Posterior vena cava (tissue), 2 donors: ENCODE results near the gene TUBG1. TPM values are rescaled to one million over a fixed set of nuclear protein-coding genes. Genes with fewer than 3 reads are reported as not detected.
"Not testable (repeated sequence)": the region's sequence is repeated elsewhere in the genome, so short reads cannot be mapped to it uniquely, and the experiment has no call there.

ENCODE experiments used
- DNase-seq: peaks from one replicate; pipeline ENCODE4 v3.0.0-alpha.2; 2020; ENCODE audit warnings: low spot score
- intact Hi-C, 2 donors: fragments of 100-400 bp; cut with DNase I; formaldehyde crosslinking; loops; one replicate each; pipeline versions ENCODE4 v1.14.1 to v1.14.2; 2022 to 2023
- total RNA-seq, 2 donors: library from RNA; stranded (reverse); fragmentation: NEBNext Ultra II Directional; extraction: Animal tissue kit (Norgen Biotek cat#: 25700); gene quantifications; one replicate each; pipeline ENCODE4 v1.2.1, GENCODE V29; 2021
- donor health status: DM: yes; HTN: yes; CAD: no.
- donor health status: DM: yes; HTN: yes; CAD: no.

TUBG1 gene
- total RNA-seq, 2 donors from 2014 or later = 32.9 to 39.9 TPM

GRCh38 chr17:42657824-42658588 is 48.5 kb downstream of the TUBG1 start:
- no peak for DNase-seq
- intact Hi-C loops = no loop called here

DNA sequence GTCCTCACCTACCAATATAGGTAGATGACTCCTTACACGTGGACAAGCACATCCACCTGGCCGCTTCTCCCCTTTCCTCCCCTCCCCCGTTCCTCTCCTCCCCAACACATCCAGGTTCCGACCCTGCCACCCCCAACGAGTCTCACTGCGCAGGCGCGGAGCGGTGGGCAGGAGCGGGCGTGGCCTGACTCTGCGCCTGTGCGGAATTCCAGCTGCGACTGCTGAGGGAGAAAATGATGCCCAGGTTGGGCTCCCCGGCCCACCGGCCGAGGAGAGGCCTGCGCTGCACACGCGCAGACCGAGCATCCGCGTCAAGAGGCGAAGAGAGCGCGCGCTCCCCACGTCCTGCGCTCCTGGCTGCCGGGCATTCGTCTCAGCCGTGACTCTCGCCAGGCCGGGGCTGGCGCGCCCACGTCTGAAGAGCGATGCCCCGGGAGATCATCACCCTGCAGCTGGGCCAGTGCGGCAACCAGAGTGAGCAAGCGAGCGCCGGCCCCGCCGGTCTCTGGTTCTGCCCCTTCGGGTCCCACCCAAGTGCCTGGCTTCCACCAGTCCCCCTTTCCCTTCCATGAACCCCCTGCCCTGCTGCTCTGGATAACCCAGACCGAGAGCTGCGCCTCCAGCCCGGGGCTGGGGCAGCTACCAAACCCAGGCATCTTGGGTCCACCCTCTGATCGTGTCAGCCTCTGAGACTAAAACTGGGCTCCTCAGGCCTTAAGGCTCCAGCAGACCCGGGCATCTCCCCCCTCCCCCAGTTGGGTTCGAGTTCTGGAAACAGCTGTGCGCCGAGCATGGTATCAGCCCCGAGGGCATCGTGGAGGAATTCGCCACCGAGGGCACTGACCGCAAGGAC is 49.8 kb downstream of the TUBG1 start, which contains the start of gene TUBG2:
TSS of gene TUBG2 (plus strand) at position 206 of the 853 bp plus-strand sequence. CDS start at position 426, 220 bp downstream.
- intact Hi-C loops = no loop called here
- DNase-seq = peak; percentile 95

GRCh38 chr17:42659932-42660274 is 50.4 kb downstream of the TUBG1 start:
- intact Hi-C loops = loop anchor here in 1 of 2 donors (5.0 kb wide), 1 partner anchor 48 kb away; no protein-coding TSS in a partner anchor

DNA sequence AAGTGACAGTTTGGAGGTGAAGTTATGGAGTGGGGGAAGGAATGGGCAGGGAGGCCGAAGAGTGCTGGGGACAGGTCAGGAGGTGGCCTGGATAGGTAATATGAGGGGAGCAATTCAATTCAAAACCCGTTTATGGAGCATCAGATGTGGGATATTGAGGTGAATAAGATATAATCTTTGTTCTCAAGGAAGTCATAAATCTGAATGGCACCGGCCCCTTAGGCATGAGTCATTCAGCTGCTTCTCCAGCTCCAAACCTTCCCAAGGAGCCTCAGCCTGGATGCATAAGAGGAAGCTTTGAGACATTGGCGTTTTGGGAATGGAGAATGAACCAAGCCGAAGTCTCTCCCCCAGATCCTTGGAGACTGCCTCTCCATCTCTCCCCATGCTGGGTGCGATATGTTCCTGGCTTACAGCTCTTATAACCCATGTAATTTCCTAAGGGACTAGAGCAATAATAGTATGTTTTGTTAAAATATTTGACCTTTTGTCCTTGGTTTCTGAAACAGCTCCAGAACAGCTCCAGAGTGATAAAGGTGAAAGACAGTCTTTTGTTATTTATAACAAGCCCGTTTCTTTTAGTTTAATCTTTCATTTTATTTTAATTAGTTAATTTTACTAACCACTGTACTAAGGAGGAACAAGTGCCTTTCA is 51.3 kb downstream of the TUBG1 start:
- intact Hi-C loops = loop anchor here in 1 of 2 donors (5.0 kb wide), 1 partner anchor 49 kb away; no protein-coding TSS in a partner anchor

More at GRCh38 chr17:42659932-42660274, 50.4 kb downstream of the TUBG1 start:
- not testable (repeated sequence) for DNase-seq

More for the DNA sequence above, 51.3 kb downstream of the TUBG1 start:
- peak; percentile 17 for DNase-seq

Other genes with a start within 250 kb of the TUBG1 start
- gene STAT3, start 221.2 kb upstream of the TUBG1 start, total RNA-seq = 100 to 1,000 TPM; 230 to 241 TPM
- 100 to 1,000 TPM; 733 to 737 TPM for gene CAVIN1, start 186.4 kb upstream of the TUBG1 start, total RNA-seq
- gene ATP6V0A1, start 150.8 kb upstream of the TUBG1 start, total RNA-seq = 10 to 100 TPM; 69.6 to 70.1 TPM
- 10 to 100 TPM; 27.1 to 36.0 TPM for gene NAGLU, start 73.4 kb upstream of the TUBG1 start, total RNA-seq
- 1 to 10 TPM in 1 of 2 donors, under 1 TPM in 1; 0.67 to 1.2 TPM for gene HSD17B1, start 56.8 kb upstream of the TUBG1 start, total RNA-seq
- gene COASY, start 47.5 kb upstream of the TUBG1 start, total RNA-seq = 10 to 100 TPM; 34.0 TPM
- 10 to 100 TPM; 27.5 to 28.5 TPM for gene MLX, start 42.6 kb upstream of the TUBG1 start, total RNA-seq
- 1 to 10 TPM; 4.1 to 4.7 TPM for gene PSMC3IP, start 32.0 kb upstream of the TUBG1 start, total RNA-seq
- gene RETREG3, start 309 bp upstream of the TUBG1 start, total RNA-seq = 10 to 100 TPM; 34.6 to 42.0 TPM
- gene TUBG2, start 49.6 kb downstream of the TUBG1 start, total RNA-seq = 10 to 100 TPM; 17.9 to 19.8 TPM
- gene PLEKHH3, start 67.3 kb downstream of the TUBG1 start, total RNA-seq = 10 to 100 TPM; 22.2 to 24.8 TPM
- 1 to 10 TPM; 1.7 to 2.5 TPM for gene CCR10, start 72.2 kb downstream of the TUBG1 start, total RNA-seq
- gene CNTNAP1, start 72.8 kb downstream of the TUBG1 start, total RNA-seq = 10 to 100 TPM; 11.0 to 24.8 TPM
- gene EZH1, start 135.4 kb downstream of the TUBG1 start, total RNA-seq = 10 to 100 TPM; 50.2 to 53.5 TPM
- 10 to 100 TPM; 46.3 to 56.8 TPM for gene RAMP2, start 151.5 kb downstream of the TUBG1 start, total RNA-seq
- 10 to 100 TPM; 25.9 to 35.1 TPM for gene VPS25, start 163.8 kb downstream of the TUBG1 start, total RNA-seq
- gene WNK4, start 170.9 kb downstream of the TUBG1 start, total RNA-seq = under 1 TPM in 1 of 2 donors, not detected in 1; 0.05 TPM
- gene COA3, start 189.0 kb downstream of the TUBG1 start, total RNA-seq = 10 to 100 TPM; 37.5 to 41.1 TPM
- gene CNTD1, start 189.2 kb downstream of the TUBG1 start, total RNA-seq = under 1 TPM in 1 of 2 donors, not detected in 1; 0.95 TPM
- 10 to 100 TPM; 78.6 to 88.3 TPM for gene BECN1, start 214.6 kb downstream of the TUBG1 start, total RNA-seq
- gene PSME3, start 223.7 kb downstream of the TUBG1 start, total RNA-seq = 10 to 100 TPM; 68.2 to 80.6 TPM
- under 1 TPM; 0.86 to 0.88 TPM for gene AOC2, start 234.9 kb downstream of the TUBG1 start, total RNA-seq
- 100 to 1,000 TPM; 223 to 342 TPM for gene AOC3, start 241.5 kb downstream of the TUBG1 start, total RNA-seq